Activated naive CD8-positive, alpha-beta T cell treated with anti-CD3 and anti-CD28 coated beads for 36 hours (primary cell): ENCODE data around the gene KLK2. TPM values are rescaled to one million over a fixed set of nuclear protein-coding genes. Genes with fewer than 3 reads are reported as not detected.
"Not testable (repeated sequence)": the region's sequence is repeated elsewhere in the genome, so short reads cannot be mapped to it uniquely, and the experiment has no call there.

Experiments used
- DNase-seq: peaks from one replicate; pipeline ENCODE4 v3.0.0; 2021
- H3K27ac Mint-ChIP-seq: one replicate; pipeline ENCODE4 v1.8.0; 2022; ENCODE audit warnings: mild to moderate bottlenecking, moderate library complexity, mixed read lengths
- H3K27me3 Mint-ChIP-seq: one replicate; pipeline ENCODE4 v1.8.0; 2022; ENCODE audit warnings: mild to moderate bottlenecking, mixed read lengths
- H3K36me3 Mint-ChIP-seq: one replicate; pipeline ENCODE4 v1.8.0; 2021; ENCODE audit warnings: mild to moderate bottlenecking, mixed read lengths
- H3K4me1 Mint-ChIP-seq: one replicate; pipeline ENCODE4 v1.8.0; 2021; ENCODE audit warnings: mixed read lengths
- H3K4me3 Mint-ChIP-seq: one replicate; pipeline ENCODE4 v1.8.0; 2022; ENCODE audit warnings: mild to moderate bottlenecking, moderate library complexity, mixed read lengths
- H3K9me3 Mint-ChIP-seq: one replicate; pipeline ENCODE4 v1.8.0; 2022; ENCODE audit warnings: mixed read lengths
- total RNA-seq, 2 experiments: library from RNA; stranded (reverse); gene quantifications; one replicate each; pipeline ENCODE4 v1.2.3, GENCODE V29; 2021

KLK2 gene
- total RNA-seq, 2 experiments from 2014 or later = 0.38 to 0.45 TPM

DNA sequence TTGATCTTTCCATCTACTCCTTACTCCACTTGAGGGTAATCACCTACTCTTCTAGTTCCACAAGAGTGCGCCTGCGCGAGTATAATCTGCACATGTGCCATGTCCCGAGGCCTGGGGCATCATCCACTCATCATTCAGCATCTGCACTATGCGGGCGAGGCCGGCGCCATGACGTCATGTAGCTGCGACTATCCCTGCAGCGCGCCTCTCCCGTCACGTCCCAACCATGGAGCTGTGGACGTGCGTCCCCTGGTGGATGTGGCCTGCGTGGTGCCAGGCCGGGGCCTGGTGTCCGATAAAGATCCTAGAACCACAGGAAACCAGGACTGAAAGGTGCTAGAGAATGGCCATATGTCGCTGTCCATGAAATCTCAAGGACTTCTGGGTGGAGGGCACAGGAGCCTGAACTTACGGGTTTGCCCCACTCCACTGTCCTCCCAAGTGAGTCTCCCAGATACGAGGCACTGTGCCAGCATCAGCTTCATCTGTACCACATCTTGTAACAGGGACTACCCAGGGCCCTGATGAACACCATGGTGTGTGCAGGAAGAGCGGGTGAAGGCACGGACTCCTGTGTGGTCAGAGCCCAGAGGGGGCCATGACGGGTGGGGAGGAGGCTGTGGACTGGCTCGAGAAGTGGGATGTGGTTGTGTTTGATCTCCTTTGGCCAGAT lies 2.7 kb upstream of the KLK2 start:
- Mint-ChIP-seq H3K9me3 (peaks cover 1% of the 10 kb centered on the region), H3K27me3 (peaks cover 38% of the 10 kb centered on the region), H3K4me1 (peaks cover 1% of the 10 kb centered on the region), H3K36me3 (no peaks in the 10 kb centered on the region), H3K4me3 (no peak overlapping the region), H3K27ac (no peak overlapping the region)
- DNase-seq = peak; percentile 50

DNA sequence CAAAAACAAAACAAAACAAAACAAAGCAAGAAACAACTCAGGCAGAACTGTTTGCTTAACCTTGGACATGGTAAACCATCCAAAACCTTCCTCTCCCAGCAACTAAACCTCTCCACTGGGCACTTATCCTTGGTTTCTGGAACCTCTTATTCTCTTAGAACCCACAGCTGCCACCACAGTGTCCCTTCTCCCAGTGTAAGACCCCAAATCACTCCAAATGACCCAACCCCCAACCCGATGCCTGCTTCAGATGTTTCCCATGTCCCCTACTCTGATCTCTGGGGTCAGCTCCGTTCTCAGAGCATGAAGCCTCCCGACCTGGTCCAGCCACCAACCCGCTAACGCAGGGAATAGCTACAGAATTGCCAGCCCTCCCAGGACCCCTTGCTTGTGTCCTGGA lies 972 bp downstream of the KLK2 start:
- peaks cover 37% of the 10 kb centered on the region for H3K27me3 Mint-ChIP-seq
- H3K4me1 Mint-ChIP-seq = peaks cover 1% of the 10 kb centered on the region
- H3K9me3 Mint-ChIP-seq = peaks cover 1% of the 10 kb centered on the region
- DNase-seq = no peak
- no peak overlapping the region for H3K4me3 Mint-ChIP-seq
- H3K36me3 Mint-ChIP-seq = no peaks in the 10 kb centered on the region
- no peak overlapping the region for H3K27ac Mint-ChIP-seq

DNA sequence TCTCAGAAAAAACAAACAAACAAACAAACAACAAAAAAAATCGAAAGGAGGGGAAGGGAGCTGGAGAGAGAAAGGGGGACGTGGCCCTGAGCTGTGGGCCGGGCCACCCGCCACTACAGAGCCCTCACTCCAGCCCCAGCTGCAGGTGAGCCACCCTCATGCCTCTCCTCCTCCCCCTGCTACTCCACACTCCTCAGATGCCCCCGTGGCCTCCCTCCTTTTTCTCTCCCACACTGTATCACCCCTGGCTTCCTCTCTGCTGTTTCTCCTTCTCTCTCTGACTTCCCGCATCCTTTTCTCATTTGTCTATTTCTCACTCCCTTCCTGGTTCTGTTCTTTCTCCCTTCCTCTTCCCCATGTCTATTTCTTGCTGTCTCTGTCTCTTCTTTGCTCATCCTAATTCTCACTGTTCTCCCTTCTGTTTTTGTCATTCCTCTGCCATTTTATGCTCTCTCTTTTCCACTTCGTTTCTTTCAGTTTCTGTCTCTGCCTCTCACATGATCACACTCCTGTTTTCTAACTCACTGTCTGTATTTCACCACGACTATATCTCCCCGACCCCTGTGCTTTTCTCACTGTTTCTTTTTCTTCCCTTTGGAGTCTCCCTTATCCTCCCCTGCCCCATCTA lies 2.7 kb downstream of the KLK2 start:
- Mint-ChIP-seq H3K4me1 (no peaks in the 10 kb centered on the region), H3K36me3 (no peaks in the 10 kb centered on the region), H3K27me3 (peaks cover 39% of the 10 kb centered on the region), H3K27ac (no peak overlapping the region), H3K9me3 (no peaks in the 10 kb centered on the region), H3K4me3 (no peak overlapping the region)
- DNase-seq = no peak

DNA sequence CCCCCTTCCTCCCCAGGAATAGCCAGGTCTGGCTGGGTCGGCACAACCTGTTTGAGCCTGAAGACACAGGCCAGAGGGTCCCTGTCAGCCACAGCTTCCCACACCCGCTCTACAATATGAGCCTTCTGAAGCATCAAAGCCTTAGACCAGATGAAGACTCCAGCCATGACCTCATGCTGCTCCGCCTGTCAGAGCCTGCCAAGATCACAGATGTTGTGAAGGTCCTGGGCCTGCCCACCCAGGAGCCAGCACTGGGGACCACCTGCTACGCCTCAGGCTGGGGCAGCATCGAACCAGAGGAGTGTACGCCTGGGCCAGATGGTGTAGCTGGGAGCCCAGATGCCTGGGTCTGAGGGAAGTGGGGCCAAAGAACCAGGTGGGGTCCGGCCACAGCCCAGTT lies 3.2 kb downstream of the KLK2 start:
- no peak overlapping the region for H3K27ac Mint-ChIP-seq
- H3K36me3 Mint-ChIP-seq = no peaks in the 10 kb centered on the region
- H3K4me3 Mint-ChIP-seq = no peak overlapping the region

DNA sequence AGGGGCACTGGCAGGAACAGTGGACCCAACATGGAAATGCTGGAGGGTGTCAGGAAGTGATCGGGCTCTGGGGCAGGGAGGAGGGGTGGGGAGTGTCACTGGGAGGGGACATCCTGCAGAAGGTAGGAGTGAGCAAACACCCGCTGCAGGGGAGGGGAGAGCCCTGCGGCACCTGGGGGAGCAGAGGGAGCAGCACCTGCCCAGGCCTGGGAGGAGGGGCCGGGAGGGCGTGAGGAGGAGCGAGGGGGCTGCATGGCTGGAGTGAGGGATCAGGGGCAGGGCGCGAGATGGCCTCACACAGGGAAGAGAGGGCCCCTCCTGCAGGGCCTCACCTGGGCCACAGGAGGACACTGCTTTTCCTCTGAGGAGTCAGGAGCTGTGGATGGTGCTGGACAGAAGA lies 4.1 kb downstream of the KLK2 start:
- Mint-ChIP-seq H3K4me3 (no peak overlapping the region), H3K27me3 (peaks cover 36% of the 10 kb centered on the region), H3K27ac (no peak overlapping the region), H3K9me3 (no peaks in the 10 kb centered on the region), H3K4me1 (no peaks in the 10 kb centered on the region), H3K36me3 (no peaks in the 10 kb centered on the region)
- no peak for DNase-seq

More for the DNA sequence above, 3.2 kb downstream of the KLK2 start:
- DNase-seq = no peak
- Mint-ChIP-seq H3K27me3 (peaks cover 34% of the 10 kb centered on the region), H3K4me1 (no peaks in the 10 kb centered on the region), H3K9me3 (no peaks in the 10 kb centered on the region)

DNA sequence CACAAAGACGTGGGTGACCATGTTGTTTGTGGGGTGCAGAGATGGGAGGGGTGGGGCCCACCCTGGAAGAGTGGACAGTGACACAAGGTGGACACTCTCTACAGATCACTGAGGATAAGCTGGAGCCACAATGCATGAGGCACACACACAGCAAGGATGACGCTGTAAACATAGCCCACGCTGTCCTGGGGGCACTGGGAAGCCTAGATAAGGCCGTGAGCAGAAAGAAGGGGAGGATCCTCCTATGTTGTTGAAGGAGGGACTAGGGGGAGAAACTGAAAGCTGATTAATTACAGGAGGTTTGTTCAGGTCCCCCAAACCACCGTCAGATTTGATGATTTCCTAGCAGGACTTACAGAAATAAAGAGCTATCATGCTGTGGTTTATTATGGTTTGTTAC lies 5.6 kb downstream of the KLK2 start:
- Mint-ChIP-seq H3K4me3 (no peak overlapping the region), H3K36me3 (no peaks in the 10 kb centered on the region), H3K27ac (no peak overlapping the region), H3K27me3 (peaks cover 41% of the 10 kb centered on the region), H3K9me3 (no peaks in the 10 kb centered on the region), H3K4me1 (no peaks in the 10 kb centered on the region)
- DNase-seq = no peak

DNA sequence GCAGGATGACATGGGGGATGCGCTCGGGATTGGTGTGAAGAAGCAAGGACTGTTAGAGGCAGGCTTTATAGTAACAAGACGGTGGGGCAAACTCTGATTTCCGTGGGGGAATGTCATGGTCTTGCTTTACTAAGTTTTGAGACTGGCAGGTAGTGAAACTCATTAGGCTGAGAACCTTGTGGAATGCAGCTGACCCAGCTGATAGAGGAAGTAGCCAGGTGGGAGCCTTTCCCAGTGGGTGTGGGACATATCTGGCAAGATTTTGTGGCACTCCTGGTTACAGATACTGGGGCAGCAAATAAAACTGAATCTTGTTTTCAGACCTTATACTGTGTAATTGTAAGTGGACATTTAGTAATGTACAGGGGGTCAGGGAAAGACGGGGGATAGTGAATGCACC lies 7.0 kb downstream of the KLK2 start:
- H3K36me3 Mint-ChIP-seq = no peaks in the 10 kb centered on the region
- H3K4me3 Mint-ChIP-seq = no peak overlapping the region
- no peak overlapping the region for H3K27ac Mint-ChIP-seq
- no peaks in the 10 kb centered on the region for H3K9me3 Mint-ChIP-seq
- peaks cover 46% of the 10 kb centered on the region for H3K27me3 Mint-ChIP-seq
- H3K4me1 Mint-ChIP-seq = no peaks in the 10 kb centered on the region
- no peak for DNase-seq

DNA sequence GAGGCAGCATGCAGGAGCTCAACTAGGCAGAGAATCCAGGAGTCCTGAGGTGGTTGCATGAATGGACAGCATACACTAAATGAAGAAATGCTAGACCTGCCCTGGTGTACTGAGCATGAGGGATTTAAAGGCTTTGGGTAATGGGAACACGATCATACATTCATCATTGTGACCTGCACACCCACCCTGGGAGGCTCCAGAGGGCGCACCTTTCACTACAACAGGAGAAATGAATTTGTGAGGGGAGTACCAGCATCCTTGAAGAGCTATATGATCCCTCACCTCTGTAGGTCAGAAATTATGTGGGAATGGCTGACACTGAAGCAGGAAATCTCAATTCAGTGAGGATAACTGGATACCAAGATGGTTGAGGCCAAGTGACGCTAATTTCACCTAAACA lies 8.9 kb downstream of the KLK2 start:
- no peak overlapping the region for H3K4me3 Mint-ChIP-seq
- H3K27ac Mint-ChIP-seq = no peak overlapping the region
- H3K27me3 Mint-ChIP-seq = peaks cover 46% of the 10 kb centered on the region
- DNase-seq = no peak
- no peaks in the 10 kb centered on the region for H3K9me3 Mint-ChIP-seq
- H3K4me1 Mint-ChIP-seq = no peaks in the 10 kb centered on the region
- no peaks in the 10 kb centered on the region for H3K36me3 Mint-ChIP-seq

DNA sequence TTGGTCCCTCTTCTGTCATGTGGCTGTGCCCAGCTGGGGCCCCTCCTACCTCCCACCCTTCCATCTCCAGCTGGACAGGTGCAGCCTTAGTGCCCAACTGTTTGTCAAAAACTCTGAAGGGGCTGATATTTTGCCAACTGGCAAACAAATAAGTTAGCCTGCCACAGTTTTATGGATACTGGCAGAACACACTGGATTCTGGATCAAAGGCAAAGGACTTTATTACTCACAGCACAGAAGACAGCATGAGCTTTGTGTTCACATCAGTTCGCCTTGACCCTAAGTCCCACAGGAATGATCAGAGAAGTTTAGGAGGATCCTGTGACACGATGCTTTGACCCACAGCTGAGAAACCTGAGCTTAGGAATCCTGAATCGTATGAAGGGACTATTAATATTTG lies 16.4 kb downstream of the KLK2 start:
- DNase-seq = no peak
- Mint-ChIP-seq H3K27ac (no peak overlapping the region), H3K4me1 (peaks cover 2% of the 10 kb centered on the region), H3K4me3 (no peak overlapping the region), H3K9me3 (no peaks in the 10 kb centered on the region), H3K36me3 (no peaks in the 10 kb centered on the region), H3K27me3 (peaks cover 43% of the 10 kb centered on the region)

DNA sequence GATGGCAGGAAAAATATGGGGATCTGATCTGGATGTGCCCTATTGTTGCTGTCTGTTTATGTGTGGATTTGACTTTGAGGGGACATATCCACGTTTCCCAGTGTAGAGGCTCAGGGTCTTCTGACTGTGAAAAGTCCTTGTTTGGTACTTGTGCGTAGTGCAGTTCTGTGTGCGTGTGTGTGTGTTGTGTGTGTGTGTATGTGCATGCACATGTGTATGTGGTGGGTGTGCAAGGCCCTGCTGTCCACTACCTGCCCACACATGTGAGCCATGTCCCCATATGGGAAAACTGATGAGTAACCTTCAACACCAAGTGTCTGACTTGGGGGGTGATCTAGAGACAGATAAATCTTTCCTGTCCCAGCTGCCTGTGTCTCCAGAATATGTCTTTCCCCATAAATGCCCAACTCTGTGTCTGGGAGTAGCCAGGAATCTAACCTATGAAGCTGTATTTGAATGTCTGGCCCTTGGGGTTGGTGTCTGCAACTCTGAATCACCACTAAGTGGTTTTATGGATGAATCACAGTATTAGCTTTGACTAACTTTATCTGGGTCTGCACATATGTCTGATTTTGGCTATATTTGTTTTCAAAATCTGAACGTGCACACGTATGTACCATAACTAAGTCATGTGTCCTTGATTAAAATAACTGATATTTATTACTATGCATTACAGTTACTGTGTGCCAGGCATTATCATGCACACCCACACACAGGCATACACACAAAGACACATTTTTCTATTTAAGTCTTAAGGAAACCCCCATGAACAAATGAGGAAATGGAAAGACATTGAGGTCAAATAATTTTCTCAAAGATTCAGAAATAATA lies 17.4 kb downstream of the KLK2 start:
- Mint-ChIP-seq H3K4me1 (peaks cover 2% of the 10 kb centered on the region), H3K9me3 (peaks cover 5% of the 10 kb centered on the region), H3K27me3 (peaks cover 36% of the 10 kb centered on the region), H3K4me3 (no peak overlapping the region), H3K36me3 (no peaks in the 10 kb centered on the region), H3K27ac (no peak overlapping the region)
- no peak for DNase-seq

DNA sequence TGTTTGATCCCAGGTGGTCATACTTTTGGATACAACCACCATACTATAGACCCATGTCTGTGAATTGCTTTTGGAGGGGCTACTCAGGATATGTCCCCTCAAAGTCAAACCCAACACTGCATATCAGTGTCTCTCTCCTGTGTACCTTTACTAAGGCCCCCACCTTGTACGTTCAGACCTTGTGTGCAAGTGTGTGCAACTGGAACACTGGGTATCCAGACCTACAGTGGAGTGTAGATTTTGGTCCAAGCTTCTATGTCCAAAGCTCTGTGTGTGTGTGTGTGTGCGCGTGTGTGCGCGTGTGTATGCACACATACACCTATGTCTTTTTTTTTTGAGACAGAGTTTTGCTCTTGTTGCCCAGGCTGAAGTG lies 18.0 kb downstream of the KLK2 start:
- no peak overlapping the region for H3K27ac Mint-ChIP-seq
- peaks cover 36% of the 10 kb centered on the region for H3K27me3 Mint-ChIP-seq
- DNase-seq = no peak
- H3K9me3 Mint-ChIP-seq = peaks cover 5% of the 10 kb centered on the region
- peaks cover 2% of the 10 kb centered on the region for H3K36me3 Mint-ChIP-seq
- H3K4me1 Mint-ChIP-seq = peaks cover 2% of the 10 kb centered on the region
- H3K4me3 Mint-ChIP-seq = no peak overlapping the region

DNA sequence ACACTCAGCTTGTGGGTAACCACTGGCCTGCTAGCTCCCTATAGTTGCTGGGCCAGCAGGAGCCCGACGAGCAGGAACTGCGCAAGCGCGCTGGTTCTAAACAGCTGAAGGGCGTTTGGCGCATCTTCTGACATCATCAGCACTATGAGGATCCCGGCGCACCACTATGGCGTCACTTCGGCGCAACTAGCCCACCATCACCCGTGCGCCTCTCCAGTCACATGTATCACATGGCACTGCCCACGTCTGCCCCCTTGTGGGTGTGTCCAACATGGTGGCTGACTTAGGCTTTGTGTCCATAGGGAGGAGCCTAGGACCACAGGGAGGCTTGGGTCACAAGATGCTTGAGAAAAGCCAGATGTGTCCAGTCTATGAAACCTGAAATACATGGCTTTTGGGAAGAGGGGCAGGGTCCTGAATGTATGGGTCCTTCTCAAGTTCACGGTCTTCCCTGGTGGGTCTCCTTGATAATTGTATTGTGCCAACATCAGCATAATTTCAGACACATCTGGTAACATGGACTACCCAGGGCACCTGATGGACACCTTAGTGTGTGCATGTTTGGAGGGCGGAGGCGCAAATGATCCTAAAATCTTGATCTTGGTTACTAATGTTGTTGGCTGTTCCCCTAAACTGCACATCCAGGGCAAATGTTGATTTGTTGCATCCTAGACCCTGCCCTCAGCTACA lies 20.0 kb downstream of the KLK2 start:
- Mint-ChIP-seq H3K9me3 (peaks cover 5% of the 10 kb centered on the region), H3K36me3 (peaks cover 2% of the 10 kb centered on the region), H3K27ac (no peak overlapping the region), H3K27me3 (peaks cover 31% of the 10 kb centered on the region), H3K4me3 (no peak overlapping the region), H3K4me1 (peaks cover 5% of the 10 kb centered on the region)
- no peak for DNase-seq

DNA sequence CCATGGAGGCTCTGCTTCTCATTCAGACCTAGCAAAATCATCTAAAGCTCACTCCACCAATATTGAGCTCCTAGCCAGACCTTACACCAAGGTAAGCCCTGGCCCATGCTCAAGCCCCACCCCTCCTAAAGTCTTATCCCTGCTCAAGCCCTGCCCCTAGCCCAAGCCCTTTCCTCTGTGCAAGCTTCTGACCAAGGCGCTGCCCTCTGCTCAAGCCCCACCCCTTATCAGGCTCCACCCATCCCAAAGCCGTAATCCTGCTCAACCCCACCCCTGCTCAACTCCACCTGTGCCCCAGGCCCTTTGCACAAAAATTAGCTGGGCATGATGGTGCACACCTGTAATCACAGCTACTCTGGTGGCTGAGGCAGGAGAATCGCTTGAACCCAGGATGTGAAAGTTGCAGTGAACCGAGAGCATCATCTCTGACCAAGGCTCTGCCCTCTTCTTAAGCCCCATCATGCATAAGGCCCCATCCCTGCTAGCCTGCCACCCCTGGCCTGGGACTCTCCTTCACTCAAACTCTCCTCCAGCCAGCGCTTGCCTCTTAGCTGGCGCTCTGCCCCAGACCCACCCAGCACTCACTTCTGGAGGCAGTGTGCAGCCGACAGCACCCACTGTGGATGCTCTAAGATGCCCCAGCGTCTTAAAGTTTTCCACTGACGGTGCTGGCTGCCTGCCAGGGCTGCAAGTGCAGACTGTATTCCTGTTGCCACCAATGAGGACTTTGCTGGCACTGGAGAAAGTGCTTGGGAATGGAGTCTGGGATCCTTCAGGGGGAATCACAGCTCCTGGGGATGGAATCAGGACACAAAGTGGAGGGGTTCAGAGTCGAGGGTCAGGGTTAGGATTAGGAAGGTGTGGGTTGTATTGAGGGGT lies 21.5 kb downstream of the KLK2 start:
- DNase-seq = no peak
- peaks cover 5% of the 10 kb centered on the region for H3K9me3 Mint-ChIP-seq
- H3K4me1 Mint-ChIP-seq = peaks cover 5% of the 10 kb centered on the region
- no peak overlapping the region for H3K4me3 Mint-ChIP-seq
- peaks cover 28% of the 10 kb centered on the region for H3K27me3 Mint-ChIP-seq
- H3K27ac Mint-ChIP-seq = no peak overlapping the region
- peaks cover 2% of the 10 kb centered on the region for H3K36me3 Mint-ChIP-seq

DNA sequence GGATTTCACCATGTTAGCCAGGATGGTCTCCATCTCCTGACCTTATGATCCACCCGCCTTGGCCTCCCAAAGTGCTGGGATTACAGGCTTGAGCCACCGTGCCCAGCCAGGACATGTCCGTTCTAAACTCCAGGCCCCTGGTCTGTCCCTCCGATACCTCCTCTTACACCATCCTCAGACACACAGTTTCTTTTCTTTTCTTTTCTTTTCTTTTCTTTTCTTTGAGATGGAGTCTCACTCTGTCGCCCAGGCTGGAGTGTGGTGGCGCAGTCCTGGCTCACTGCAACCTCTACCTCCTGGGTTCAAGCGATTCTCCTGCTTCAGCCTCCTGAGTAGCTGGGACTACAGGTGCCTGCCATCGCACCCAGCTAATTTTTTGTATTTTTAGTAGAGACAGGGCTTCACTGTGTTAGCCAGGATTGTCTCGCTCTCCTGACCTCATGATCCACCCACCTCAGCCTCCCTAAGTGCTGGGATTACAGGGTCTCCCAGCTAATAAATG lies 22.9 kb downstream of the KLK2 start:
- H3K36me3 Mint-ChIP-seq, H3K4me1 Mint-ChIP-seq, H3K27ac Mint-ChIP-seq, H3K9me3 Mint-ChIP-seq, DNase-seq, H3K4me3 Mint-ChIP-seq: not testable (repeated sequence)
- H3K27me3 Mint-ChIP-seq = peaks cover 30% of the 10 kb centered on the region
